ENCODE measurements around the gene GORASP1.
A peak's percentile ranks its signal among the peaks of the same experiment; 100 is the strongest.

Gene GORASP1

DNA sequence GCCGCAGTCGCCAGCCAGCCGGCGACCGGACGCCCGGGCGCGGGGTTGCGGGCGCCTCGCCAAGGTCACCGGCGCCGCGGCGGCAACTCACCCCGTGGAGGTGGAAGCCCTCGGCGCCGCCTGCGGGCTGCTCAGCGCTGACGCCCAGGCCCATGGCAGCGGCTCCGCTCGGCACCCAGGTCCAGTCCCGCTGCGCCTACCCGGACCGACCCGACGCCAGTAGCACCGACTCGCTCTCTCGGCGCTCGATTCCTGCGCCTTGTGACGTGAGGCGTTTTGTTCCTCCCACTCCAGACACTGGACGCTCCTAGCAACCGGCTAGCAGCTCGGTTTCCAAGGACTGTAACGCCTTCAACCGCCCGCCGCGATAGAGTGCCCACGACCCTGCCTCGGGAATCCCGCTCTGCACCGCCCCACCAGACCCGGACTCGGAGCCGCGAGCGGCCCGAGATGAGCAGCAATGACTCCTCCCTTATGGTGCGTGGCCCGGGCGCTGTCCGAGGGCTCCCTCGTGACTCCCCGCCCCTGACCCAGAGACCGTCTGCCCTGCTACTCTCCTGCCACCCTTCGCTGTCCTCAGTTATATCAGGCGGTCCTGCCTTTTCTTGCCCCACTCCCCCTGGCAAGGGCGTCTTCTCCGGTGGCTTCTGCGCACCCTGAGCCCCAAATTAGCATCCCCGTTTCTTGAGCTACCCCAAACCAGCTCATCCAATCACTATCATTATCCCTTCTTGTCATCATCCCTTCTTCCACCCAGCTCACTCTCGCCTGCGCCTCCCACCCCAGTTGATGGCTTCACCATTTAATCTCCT is at the start of gene GORASP1, which contains the start of gene TTC21A:
GORASP1 (minus strand) TSS at position 240 of the 812 bp plus-strand sequence; CDS start at position 154, 86 bp downstream.
TTC21A (plus strand) TSS at position 293 of the 812 bp plus-strand sequence; CDS start at position 451, 158 bp downstream.
- DNase-seq (ENCODE audit: low spot score) (peak; percentile 71), FAIRE-seq (no peak)

DNA sequence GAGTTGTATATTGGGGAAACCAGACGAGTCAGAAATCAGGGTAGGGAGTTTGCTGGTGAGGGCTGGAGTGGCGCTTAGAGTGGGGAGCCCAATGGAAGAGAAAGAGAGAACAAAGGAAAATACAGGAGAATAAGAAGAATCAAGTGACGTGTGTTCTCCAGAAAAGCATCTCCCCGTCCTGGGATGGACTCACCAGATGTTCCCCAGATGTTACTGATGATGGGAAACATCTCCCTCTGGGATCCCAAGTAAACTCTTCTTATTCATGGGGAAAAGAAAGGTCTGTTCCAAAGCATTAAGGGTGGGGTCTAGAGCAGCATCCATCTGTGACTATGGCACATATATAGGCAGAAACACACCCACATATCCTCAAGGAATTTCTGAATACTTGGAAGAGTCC is 49.0 kb upstream of the GORASP1 start:
- DNase-seq (ENCODE audit: low spot score) = no peak
- no peak for FAIRE-seq

DNA sequence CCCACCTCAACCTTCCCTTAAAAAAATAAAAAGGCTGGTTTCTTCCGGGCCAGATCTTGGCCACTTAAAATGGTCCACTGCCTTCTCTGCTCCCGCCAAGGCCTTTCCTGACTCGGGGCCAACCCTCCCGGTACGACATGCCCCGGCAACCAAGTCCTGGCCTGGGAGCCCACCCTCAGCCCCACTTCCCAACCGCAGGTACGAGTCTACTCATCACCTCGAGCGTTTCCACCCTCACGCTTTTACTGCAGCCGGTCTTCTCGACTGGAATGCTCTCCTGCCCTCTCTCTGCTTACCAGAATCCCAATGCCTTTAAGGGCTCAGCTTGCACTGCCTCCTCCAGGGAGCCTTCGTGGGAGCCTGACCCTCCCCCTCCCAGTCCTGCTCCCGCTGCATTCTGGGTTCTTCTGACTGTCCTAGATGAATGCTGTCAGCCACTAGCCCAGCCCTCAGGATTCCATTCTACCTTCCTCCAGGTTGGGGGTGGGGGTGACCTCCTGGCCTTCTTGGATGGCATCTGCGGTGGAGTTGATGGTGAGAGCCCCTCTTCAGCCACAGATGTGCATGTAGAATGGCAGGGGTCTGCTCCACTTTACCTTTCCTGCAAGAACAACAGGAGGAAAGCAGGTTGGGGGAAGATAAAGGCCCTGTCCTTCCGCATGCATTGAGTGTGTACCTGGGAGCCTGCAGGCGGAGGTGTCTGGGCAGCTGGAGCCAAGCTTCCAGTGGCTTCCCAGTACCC is 47.0 kb upstream of the GORASP1 start:
- peak; percentile 62 for DNase-seq (ENCODE audit: low spot score)
- FAIRE-seq = no peak

DNA sequence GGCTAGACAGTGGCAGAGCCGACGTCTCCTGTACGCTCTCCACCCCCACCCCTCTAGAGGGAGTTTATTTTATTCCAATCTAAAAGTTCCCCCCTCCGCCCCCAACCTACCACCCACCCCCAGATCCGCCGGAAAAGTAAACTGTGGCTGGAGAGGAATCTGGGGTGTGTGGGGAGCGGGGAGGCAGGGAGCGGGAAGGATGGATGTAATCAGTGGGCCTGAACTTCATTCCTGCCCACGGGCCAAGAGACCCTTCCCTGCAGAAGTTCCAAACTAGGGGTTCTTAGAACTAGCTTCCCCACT is 46.5 kb upstream of the GORASP1 start:
- FAIRE-seq (no peak), DNase-seq (ENCODE audit: low spot score) (no peak)

DNA sequence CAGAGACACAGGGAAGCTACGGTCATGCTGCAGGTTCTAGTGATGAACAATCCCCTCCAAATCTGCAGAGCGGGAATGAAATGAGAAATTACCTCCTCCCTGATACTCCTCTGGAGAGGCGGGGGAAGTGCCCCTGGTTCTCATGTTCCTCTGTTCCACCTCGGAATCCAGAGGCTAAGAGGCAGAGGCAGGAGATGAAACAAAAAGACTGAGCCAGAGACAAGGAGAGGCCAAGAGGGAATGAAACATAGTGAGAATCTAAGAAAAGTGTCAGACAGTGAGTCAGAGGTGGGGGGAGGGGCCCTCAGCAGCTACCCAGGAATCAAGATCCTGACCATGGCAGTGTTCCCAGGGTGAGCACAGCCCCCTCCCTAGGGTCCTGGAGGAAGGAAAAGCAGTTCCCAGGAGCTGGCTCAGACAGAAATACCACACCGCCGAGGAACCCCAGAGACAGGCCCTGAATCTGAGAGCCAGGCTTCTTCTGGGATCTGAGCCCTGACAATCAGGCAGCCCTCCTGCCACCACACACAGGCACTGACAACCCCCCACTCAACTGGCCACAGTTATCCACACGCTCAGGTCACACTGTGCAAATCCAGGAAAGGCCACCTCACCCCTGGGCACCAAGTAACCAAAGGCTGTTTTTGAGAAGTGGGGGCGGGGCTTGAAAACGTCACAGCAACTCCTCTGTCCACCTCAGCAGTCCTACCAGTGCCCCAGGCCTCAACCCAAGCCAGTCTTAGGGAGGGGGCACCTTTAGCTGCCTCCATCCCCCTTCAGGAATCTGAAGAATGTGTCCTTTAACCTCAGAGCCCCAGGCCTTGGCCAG is 43.6 kb upstream of the GORASP1 start:
- DNase-seq (ENCODE audit: low spot score) (peak; percentile 90), FAIRE-seq (peak; percentile 69)

DNA sequence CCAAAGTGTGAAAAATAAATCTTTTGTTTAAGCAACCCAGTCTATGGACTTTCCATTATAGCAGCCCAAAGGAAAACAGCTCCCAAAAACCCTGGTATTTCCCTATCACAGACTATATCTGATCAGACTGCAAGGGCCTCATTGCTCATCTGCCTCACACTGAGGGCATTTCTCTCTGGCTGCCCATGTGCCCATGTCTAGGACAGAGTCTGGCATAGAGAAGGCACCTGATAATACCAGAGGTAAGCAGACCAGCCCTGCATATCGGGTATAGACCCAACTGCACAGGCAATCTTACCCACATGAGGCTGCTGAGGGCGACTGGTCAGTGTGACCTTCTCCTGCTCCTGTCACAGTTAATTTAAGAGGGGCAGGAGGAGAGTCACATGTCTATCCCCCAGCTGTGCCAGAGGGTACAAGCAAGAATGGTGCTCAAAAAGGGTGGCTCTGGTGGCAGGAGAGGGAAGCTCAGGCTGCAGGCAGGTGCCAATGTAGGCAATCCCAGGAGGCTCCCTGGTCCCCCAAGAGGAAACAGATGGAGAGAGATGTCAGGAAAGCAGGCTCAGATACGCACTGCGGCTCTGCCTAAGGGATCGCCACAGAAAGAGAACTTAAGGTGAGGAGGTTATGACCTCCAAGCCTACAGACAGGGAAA is 42.8 kb upstream of the GORASP1 start:
- DNase-seq (ENCODE audit: low spot score) (no peak), FAIRE-seq (no peak)

DNA sequence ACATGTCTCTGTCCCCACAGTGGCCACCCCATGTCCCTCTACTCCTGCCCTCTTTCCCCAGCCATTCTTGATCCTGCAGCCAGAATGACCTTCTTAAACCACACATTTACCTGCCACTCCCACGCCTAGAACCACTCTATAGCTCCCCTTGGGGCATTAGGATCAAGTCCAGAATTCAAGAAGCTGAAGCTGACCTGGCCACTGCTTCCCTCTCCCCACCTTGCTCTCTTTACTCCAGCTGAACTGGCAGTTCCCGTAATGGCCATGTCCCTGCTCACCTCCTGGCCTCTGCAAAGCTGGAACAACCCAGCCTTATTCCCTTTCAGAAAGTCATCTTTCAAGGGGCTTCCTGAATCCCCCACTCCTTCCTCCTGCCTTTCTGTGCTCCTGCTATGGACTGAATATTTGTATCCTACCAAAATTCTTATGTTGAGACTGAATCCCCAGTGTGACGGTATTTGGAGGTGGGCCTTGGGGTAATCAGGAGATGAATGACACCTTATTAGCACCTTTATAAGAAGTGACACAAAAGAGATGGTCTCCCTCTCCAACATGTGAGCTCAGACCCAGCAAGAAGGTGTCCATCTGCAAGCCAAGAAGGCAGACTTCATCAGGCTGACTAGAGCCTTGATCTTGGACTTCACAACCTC is 42.2 kb upstream of the GORASP1 start:
- DNase-seq (ENCODE audit: low spot score) (no peak), FAIRE-seq (no peak)

DNA sequence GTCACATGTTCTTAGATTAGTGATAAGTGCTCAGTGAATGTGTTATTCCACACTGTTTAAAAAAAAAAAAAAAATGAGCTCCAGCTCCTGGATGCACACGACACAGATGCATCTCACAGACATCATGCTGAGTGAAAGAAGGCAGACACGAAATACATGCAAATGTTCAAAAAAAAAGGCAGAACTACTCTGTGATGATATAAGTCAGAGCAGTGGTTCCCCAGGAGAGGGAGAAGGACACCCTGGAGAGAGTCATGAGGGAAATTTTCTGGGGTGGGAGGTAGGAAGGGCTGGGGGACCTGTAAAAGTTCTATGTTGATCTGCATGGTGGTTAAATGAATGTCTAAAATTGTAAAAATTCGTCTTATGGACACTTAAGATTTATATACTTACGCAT is 41.6 kb upstream of the GORASP1 start:
- FAIRE-seq (no peak), DNase-seq (ENCODE audit: low spot score) (no peak)

DNA sequence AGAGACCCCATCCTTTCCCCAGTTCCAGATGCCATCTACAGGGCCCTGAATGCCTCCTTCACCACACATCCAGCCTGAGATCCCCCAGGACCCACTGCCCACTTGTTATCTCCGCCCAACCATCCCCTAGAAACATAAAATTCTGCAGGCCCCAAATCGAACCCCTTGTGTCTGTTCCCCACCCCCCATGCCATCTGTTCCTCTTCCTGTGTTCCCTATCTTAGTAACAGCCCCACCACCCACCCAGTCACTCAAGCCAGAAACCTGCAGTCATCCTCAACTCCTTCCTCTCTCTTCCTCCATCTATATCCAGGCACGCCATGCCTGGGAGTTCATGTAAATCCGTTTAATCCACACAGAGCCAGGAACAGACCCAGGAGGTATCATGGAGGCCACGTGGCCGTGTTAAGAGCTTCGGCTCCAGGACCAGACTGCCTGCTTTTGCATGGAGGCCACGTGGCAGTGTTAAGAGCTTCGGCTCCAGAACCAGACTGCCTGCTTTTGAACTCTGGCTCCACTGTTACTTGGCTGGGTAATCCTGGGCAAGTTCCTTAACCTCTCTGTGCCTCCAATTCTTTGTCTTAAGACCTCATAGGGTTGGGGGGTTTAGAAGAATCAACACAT is 41.1 kb upstream of the GORASP1 start:
- FAIRE-seq (no peak), DNase-seq (ENCODE audit: low spot score) (no peak)

DNA sequence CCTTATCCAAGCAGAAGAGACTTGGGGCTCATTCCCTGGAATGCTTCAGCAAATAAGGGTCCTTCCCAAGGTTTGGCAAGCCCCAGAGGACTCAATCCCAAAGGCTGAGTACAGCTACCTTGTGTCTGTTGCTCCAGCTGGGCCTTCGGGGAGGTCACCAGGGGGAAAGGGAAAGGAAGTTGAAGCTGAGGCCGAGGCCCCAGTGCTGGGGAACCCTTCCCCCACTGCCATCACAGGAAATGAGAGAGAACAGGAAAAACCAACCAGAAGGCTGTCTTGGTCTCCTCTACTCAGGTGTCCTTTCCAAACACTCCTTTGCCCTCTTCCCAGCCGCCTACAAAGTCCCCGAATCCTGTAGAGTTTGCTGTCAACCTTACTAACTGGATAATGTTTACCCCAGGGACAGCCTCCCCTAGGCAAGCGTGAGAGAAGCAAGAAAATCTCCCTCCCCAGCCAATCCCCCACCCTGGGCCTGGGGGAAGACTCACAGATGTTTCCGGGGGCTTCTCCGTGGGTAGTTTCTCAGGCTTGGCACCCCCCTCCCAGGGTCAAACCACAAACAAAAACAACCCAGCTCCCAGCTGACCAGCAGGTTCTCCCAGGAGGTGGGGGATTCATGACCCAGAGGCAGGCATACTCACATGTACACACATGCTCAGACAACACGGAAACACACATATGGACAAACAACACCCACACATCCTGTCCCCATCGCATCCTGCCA is 40.4 kb upstream of the GORASP1 start:
- no peak for FAIRE-seq
- peak; percentile 16 for DNase-seq (ENCODE audit: low spot score)

DNA sequence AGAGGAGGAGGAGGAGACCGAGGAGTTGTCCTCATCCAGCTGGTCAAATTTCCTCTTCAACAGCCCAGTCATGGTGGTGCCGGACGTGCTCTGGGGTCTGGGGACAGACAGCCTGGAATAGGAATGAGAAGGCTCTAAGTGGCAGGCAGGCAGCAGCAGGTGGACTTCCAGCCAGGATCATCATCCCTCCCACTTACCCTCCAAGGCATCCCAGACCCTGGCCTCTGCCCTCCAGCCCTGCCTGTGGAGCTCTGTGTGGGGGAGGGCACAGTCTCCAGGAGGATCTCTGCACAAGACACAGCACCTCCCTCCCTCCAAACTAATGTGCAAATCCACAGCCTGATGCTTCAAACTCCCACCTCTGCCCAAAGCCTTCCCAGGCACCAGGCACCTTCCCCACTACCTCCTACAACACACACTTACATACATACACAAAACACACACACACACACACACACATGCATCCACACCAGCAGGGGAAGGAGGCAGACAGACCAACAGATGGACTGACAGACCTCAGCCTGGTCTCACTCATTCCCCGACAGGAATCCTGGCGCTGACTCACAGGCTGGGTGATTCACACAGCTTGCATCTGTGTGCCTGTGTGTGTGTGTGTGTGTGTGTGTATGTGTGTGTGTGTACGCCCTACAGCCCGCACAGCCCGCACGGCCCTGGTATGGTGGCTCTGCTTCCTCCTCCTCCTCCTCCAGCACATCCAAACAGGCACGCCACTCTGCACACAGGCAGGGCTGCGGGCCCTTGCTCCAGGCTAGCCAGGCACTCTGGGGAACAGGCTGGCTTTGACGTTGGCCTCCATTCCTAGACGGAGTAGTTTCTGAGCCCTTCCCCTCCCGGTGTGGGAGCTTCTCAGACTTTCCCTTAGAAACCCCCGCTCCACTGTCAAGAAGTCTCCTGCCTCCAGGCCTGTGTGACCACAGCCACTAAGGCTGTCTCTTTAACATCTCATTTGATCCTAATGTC is 39.5 kb upstream of the GORASP1 start:
- peak; percentile 90 for DNase-seq (ENCODE audit: low spot score)
- peak; percentile 14 for FAIRE-seq

DNA sequence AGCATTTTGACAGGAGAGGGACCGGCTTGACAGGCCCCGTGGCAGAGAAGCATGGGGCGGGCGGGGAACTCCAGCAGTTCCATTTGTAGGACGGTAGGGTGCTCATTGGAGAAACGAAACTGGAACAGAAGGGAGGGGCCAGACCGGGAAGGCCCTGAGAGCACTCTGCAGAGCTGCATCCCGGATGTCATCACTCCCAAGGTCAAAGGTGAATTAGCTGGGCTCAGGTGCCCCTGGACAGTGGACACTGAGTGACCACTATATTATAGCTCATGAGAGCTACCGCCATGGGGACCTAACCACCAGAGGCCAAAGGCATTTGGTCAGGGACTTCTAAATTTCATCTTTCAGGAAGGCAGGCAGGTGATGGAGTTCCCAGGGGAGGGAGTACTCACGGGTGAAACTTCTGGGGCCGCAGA is 38.7 kb upstream of the GORASP1 start:
- no peak for DNase-seq (ENCODE audit: low spot score)
- no peak for FAIRE-seq

DNA sequence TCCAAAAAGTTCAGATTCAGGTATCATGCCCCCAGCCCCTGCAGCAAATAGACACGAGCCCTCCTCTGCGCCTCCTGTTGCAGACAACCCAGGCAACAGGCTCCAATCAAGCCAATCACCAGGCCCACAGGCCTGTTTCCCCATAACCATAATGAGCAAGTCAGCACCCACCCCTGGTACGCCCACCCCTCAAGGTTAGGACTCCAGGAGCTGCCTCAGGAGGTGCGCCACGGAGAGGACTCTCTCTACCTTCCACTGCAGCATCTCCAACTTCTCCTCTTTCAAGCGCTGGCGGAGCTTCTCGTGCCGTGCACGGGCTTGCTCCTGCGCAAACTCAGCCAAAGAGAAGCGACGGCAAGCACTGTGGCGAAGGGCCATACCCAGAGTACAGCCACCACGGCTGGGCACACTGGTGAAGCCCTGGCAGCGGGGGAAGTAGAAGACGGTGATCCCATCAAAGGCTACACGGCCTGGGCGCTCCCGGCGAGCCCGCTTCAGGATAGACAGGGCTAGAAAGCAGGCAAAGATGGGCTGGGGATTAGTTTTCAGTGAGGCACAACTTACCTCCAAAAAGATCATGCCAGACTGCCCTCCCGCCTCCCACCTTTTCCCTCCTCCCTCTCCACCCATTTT is 37.4 kb upstream of the GORASP1 start:
- FAIRE-seq = no peak

DNA sequence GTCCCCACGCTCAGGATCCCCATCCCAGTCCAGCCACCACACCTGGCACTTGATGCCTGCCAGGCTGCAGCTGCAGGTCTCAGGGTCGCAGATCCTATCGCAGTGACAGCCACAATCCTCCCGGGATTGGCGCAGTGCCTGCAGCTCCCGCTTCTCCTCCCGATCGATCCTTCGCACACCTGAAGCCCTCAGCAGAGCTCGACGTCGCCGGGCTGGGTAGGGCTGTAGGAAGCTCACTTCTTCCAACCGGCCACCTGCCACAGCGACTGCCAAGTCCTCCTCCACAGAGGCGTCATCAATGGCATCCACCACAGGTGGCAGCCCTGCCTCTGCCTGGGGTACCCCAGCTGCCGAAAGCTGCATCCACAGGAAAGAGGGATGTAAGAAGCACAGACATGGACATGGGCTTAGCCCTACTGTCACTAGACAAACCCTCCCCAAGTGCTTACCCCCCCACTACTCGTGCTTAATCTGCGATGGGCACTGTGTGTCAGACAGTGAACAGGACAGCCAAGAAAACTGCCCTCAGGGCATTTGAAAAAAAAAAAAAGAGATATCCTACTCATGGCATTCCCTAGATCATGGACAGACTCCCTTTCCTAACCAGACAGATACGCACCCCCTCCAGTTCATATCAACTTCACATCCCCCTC is 36.8 kb upstream of the GORASP1 start:
- no peak for DNase-seq (ENCODE audit: low spot score)
- FAIRE-seq = no peak

More for the DNA sequence above, 37.4 kb upstream of the GORASP1 start:
- no peak for DNase-seq (ENCODE audit: low spot score)

DNA sequence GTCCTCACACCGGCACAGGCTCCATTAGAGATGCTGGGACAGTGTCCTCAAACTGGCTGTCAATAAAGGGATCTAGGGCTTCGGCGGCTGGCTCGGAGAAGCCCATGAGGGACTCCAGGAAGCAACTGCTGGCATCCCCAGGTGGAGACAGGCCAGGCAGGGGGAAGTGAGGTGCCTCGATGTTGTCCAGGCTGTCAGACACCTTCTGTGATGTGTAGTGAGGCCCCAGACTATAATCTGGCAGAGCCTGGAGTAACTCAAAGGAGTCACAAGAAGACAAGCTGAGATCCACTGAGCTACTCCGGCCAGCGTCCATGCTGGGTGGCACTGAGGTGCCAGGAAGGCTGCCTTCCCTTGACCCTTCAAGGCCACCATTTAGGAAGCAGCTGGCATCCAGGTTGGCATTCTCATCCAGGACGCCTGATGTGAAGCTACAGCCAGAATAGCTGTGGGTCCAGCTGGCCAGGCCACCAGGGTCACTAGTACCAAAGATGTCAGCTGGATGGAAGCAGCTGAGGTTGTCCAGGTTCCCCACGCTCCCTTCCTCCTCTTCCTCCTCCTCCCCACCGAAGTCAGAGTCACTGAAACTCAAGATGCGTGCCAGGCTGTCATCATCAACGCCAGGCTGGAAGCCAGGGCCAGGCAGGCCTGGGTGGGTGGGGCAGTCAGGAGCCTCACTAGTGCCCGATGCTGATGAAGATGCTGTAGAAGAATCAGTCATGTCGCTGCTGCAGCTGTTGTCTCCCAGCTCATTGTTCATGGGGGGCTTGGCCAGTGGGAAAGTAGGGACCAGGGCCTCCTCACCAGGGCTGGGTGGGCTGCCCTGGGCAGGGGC is 35.8 kb upstream of the GORASP1 start:
- no peak for DNase-seq (ENCODE audit: low spot score)
- no peak for FAIRE-seq

DNA sequence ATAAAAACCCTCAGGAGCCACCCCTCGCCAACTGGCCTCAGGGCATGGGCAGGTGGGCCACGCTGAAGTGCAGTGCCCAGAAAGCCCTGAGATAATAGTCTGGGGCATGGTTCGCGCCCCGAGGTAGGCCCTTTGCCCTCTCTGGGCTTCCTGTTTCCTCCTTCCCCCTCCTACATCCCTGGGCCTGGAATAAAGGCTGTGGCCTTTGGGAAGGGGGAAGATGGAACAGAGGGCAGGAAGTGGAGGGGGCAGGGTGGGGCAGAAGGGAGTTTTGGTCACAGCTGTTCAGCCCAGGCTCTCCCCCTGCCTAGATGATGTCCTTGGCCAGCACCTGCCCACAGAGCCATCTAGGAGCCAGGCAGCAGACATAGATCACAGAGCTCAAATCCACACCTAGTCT is 34.6 kb upstream of the GORASP1 start:
- DNase-seq (ENCODE audit: low spot score) (no peak), FAIRE-seq (no peak)

Data from RCC 7860 (cell line).